Activated CD8-positive, alpha-beta memory T cell treated with anti-CD3 and anti-CD28 coated beads for 48 hours (primary cell): ENCODE measurements around the gene F7.
"Not testable (repeated sequence)": the region's sequence is repeated elsewhere in the genome, so short reads cannot be mapped to it uniquely, and the experiment has no call there.

ENCODE experiments used
- DNase-seq, 3 experiments: peaks; one replicate each; pipeline ENCODE4 v3.0.0-alpha.2; 2020; ENCODE audit warnings: low read depth in 2 of 3, low spot score in 2 of 3

The F7 gene

GRCh38 chr13:113070855-113071254, 34.7 kb upstream of the F7 start:
- no peak for DNase-seq

GRCh38 chr13:113072376-113072775, 33.2 kb upstream of the F7 start:
- no peak for DNase-seq

GRCh38 chr13:113073942-113074341, 31.6 kb upstream of the F7 start:
- DNase-seq, result no peak

GRCh38 chr13:113074401-113074800, 31.2 kb upstream of the F7 start:
- no peak for DNase-seq

- no peak for DNase-seq
These were observed 30.7 kb upstream of the F7 start for GRCh38 chr13:113074876-113075275.

GRCh38 chr13:113075711-113076110, 29.9 kb upstream of the F7 start:
- no peak for DNase-seq

- no peak for DNase-seq
These were observed 28.8 kb upstream of the F7 start for GRCh38 chr13:113076681-113077401.

GRCh38 chr13:113077566-113077952, 28.0 kb upstream of the F7 start:
- no peak for DNase-seq

- DNase-seq, result no peak
These were observed 27.4 kb upstream of the F7 start for GRCh38 chr13:113077953-113078901.

- DNase-seq, result no peak
These were observed 26.4 kb upstream of the F7 start for GRCh38 chr13:113078902-113079780.

GRCh38 chr13:113079781-113080080, 25.9 kb upstream of the F7 start:
- not testable (repeated sequence) for DNase-seq

GRCh38 chr13:113080361-113080831, 25.2 kb upstream of the F7 start:
- DNase-seq, result no peak

GRCh38 chr13:113080901-113081521, 24.6 kb upstream of the F7 start:
- no peak for DNase-seq

- DNase-seq, result no peak
These were observed 23.2 kb upstream of the F7 start for GRCh38 chr13:113082198-113083021.

GRCh38 chr13:113083022-113083373, 22.6 kb upstream of the F7 start:
- no peak for DNase-seq

- DNase-seq, result no peak
These were observed 22.1 kb upstream of the F7 start for GRCh38 chr13:113083402-113084061.

GRCh38 chr13:113084094-113084942, 21.3 kb upstream of the F7 start:
- no peak for DNase-seq

GRCh38 chr13:113084943-113085540, 20.5 kb upstream of the F7 start:
- no peak for DNase-seq
